AG09319 (cell line): ENCODE measurements around the gene AGMO.

ENCODE experiments used
- DNase-seq: peaks from one replicate; pipeline ENCODE4 v3.0.0-alpha.2; 2010; ENCODE audit warnings: low read depth; ENCODE audit errors: extremely low read depth
- CTCF ChIP-seq: IDR thresholded peaks from 2 replicates; pipeline ENCODE4 v1.5.1; 2011; ENCODE audit warnings: low read depth, mild to moderate bottlenecking, inconsistent platforms, low read length, moderate library complexity

The AGMO gene

GRCh38 chr7:15485431-15485830 lies 76.4 kb downstream of the AGMO start:
- TF ChIP-seq CTCF: no peak
- no peak for DNase-seq

GRCh38 chr7:15481132-15481531 lies 80.7 kb downstream of the AGMO start:
- TF ChIP-seq CTCF: no peak
- no peak for DNase-seq

- no peak for DNase-seq
- TF ChIP-seq CTCF: no peak
These were observed 83.4 kb downstream of the AGMO start for GRCh38 chr7:15478401-15478800.

- no peak for DNase-seq
- no peak for TF ChIP-seq CTCF
These were observed 85.3 kb downstream of the AGMO start for GRCh38 chr7:15476531-15476918.

GRCh38 chr7:15475808-15476530 lies 85.8 kb downstream of the AGMO start:
- TF ChIP-seq CTCF: no peak
- DNase-seq: no peak

GRCh38 chr7:15471669-15471950 lies 90.2 kb downstream of the AGMO start:
- no peak for TF ChIP-seq CTCF
- no peak for DNase-seq

GRCh38 chr7:15470825-15471668 lies 90.8 kb downstream of the AGMO start:
- no peak for TF ChIP-seq CTCF
- DNase-seq: no peak
